Astrocyte of the spinal cord (primary cell): Measurements from ENCODE around the gene IVNS1ABP.

Experiments
- DNase-seq: peaks from one replicate; pipeline ENCODE4 v3.0.0; 2011; ENCODE audit warnings: low read depth, low spot score
- H3K4me3 ChIP-seq: 2 replicates; pipeline ENCODE4 v1.5.1; 2011; ENCODE audit warnings: low read depth, mild to moderate bottlenecking, low read length, moderate library complexity
- in situ Hi-C: cut with HindIII; loops from 2 replicates; pipeline ENCODE4 v1.10.0; 2017; ENCODE audit warnings: low sequenced_read_pairs
- TF ChIP-seq, protein P1 (sequence below): IDR thresholded peaks from 2 replicates; pipeline ENCODE4 v1.5.1; 2012; ENCODE audit warnings: low read depth, mild to moderate bottlenecking, low read length, inconsistent platforms

Gene IVNS1ABP

DNA sequence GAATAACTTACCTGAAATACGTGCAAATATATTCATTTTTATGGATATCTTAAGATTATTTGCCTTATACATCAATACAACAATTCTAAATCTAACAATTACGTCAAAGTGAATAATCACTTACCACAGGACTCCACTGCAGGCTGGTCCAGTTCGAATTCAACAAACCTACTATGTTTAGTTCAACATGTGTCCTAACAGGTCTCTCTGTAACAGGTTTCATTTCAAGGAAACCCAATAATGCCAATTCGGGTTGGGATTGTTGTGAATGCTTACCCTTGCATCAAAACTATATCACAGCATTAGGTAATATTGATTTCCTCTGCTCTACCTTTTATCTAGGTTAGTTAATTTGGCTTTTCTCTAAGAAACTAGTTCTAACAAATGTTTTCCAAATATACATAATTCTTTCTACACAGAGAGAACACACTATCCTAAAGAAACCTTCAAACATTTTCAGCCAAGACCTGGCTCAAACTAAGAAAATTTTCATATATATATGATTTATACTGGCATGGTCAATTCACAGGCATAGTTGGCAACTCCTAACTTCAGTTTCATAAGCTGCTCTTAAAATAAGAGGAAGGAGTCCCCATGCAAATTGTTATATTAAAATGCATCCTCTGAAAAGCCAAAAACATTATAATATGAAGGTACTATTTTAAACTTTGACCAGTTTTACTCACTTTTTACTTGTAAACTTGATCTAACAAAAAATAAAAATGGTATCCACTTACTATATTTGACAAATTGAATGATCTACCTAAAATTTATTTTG, 4.5 kb downstream of the IVNS1ABP start:
- H3K4me3 ChIP-seq, result no peak overlapping the region
- in situ Hi-C loops, result no loop called here
- no peak for DNase-seq
- TF ChIP-seq, protein P1, sequence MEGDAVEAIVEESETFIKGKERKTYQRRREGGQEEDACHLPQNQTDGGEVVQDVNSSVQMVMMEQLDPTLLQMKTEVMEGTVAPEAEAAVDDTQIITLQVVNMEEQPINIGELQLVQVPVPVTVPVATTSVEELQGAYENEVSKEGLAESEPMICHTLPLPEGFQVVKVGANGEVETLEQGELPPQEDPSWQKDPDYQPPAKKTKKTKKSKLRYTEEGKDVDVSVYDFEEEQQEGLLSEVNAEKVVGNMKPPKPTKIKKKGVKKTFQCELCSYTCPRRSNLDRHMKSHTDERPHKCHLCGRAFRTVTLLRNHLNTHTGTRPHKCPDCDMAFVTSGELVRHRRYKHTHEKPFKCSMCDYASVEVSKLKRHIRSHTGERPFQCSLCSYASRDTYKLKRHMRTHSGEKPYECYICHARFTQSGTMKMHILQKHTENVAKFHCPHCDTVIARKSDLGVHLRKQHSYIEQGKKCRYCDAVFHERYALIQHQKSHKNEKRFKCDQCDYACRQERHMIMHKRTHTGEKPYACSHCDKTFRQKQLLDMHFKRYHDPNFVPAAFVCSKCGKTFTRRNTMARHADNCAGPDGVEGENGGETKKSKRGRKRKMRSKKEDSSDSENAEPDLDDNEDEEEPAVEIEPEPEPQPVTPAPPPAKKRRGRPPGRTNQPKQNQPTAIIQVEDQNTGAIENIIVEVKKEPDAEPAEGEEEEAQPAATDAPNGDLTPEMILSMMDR, result no peak

DNA sequence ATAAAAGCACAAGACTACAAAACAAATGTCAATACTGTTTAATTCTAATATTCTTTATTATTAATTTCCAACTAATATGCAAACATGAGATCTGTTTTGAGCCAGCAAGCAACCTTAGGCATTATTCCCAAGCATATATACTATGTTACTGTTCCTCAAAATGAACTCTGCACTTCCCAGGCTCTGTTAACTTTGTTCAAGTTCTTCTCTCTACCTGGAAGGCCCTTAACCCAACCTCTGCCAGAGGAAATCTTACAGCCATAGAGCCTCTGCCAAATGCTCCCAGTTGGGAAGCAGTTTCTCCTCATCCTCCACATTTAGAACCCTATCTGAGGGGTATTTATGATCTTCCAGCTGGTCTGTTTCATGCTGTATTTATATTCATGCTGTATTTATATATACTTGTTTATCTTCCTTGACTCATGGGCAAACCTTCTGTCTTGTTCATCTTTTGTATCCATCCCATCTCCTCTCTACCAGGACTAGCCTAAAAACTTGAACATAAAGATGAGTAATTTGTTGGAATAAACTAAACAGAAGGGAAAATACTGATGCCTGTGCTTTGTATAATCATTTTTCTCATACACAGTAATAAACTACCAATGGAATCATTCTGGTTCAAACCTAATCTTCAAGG, 5.3 kb downstream of the IVNS1ABP start:
- no peak overlapping the region for H3K4me3 ChIP-seq
- DNase-seq, result no peak
- in situ Hi-C loops, result no loop called here
- TF ChIP-seq, protein P1, result no peak

DNA sequence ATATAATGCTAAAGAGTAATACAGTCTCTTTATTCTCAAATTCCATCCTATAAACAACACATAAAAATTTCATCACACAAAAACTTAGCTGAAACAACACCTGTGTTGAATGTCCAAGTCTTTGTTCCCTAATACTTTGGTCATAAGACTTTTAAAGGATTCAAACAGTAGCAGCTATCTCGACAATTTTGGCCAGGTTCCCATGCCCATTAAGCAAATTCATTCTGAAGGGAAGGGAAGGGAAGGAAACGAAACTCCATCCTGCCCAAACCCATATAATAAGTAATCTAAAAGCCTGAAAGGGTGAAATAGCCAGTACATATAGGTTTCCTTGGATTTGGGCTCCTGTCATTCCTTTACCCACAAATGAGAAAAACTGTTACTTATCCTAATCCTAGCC, 7.5 kb downstream of the IVNS1ABP start:
- no peak overlapping the region for H3K4me3 ChIP-seq
- in situ Hi-C loops, result no loop called here
- TF ChIP-seq, protein P1, result no peak
- no peak for DNase-seq

DNA sequence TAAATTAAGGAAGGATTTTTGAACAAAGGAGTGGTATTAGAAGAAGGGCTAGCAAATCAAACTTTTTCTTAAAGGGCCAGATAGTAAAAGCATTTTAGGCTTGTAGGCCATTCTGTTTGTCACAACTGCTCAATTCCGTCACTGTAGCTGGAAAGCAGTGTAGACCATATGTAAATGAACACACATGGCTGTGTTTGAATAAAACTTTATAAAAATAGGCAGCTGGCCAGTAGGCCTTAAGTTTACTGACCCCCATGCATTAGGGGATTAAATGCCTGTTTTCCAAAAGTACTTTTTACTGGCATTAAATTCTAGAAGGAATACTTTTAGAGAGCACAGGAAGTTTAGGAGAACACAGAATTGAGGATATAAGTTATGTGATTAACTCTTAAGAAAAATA, 8.9 kb downstream of the IVNS1ABP start:
- H3K4me3 ChIP-seq, result no peak overlapping the region
- in situ Hi-C loops, result no loop called here
- TF ChIP-seq, protein P1, result no peak
- DNase-seq, result no peak

DNA sequence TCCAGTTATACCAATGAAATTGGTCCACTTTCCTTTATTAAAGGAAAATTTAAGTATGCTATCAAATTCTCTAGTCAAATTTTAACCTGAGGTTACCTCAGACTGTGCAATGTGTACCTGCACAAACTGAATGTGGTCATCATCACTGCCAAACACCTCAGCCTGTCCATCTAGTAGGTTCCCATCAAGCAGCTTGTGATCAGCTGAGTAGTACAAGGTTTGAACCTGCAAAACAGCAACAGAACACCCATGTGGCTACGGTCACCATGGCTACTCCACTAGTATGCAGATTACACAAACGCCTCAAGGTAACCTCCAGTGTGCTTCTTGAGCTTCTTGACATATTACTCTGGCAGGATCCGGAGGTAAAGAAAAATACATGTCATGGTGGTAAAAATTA, 11.6 kb downstream of the IVNS1ABP start:
- TF ChIP-seq, protein P1, result no peak
- DNase-seq, result no peak
- in situ Hi-C loops, result no loop called here
- H3K4me3 ChIP-seq, result no peak overlapping the region

DNA sequence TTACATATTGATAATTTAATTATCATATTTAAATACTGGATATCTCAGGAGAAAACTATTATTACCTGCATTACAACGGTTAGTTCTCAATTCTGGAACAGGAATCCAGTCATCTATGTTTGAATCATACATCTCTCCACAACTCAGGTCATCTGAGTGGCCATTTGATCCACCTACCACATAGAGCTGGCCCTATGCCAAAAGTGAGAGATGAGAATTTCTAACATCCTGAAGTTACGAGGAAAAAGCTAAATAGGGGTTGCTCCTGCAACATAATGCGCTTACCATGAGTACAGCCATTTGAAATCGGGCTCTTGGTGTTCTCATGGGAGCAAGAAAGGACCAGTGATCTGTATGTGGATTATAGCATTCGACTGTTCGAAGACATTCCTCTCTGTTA, 16.9 kb downstream of the IVNS1ABP start:
- in situ Hi-C loops, result no loop called here
- TF ChIP-seq, protein P1, result no peak
- H3K4me3 ChIP-seq, result no peak overlapping the region
- no peak for DNase-seq
